GM12878 (cell line): ENCODE data around the gene VPS25. TPM values are rescaled to one million over a fixed set of nuclear protein-coding genes. Genes with fewer than 3 reads are reported as not detected.

Source experiments
- ATAC-seq: fragments of 200-7000 bp; cut with Tn5 transposase; 3 replicates; pipeline ENCODE4 v1.9.1; 2020; ENCODE audit warnings: mild to moderate bottlenecking, moderate library complexity
- BruUV-seq: library from RNA; stranded (reverse); fragments of 400-500 nt; replicated peaks from 2 replicates; lab custom pipeline; 2021; lab: Mats Ljungman, UMichigan
- CTCF ChIA-PET: fragments of 300-600 bp; sonication (Branson Sonifier 250); formaldehyde crosslinking; extraction: SDS; loops from one replicate; lab custom pipeline; 2021; ENCODE audit warnings: inconsistent platforms; lab: Yijun Ruan, JAX
- POLR2A ChIA-PET: fragments of 350-600 bp; formaldehyde crosslinking; extraction: SDS; loops from one replicate; lab custom pipeline; 2021; ENCODE audit warnings: inconsistent platforms; lab: Charles Lee
- RAD21 ChIA-PET: fragments of 300-600 bp; sonication (Branson Sonifier 250); formaldehyde crosslinking; loops from one replicate; lab custom pipeline; 2023; ENCODE audit warnings: antibody characterized with exemption; ENCODE audit not compliant: unreplicated experiment; lab: Charles Lee
- SMC1A ChIA-PET: fragments of 300-600 bp; sonication (Branson Sonifier 250); formaldehyde crosslinking; loops from one replicate; lab custom pipeline; 2023; ENCODE audit not compliant: unreplicated experiment, uncharacterized antibody; lab: Charles Lee
- DNase-seq: peaks from one replicate; pipeline ENCODE4 v3.0.0-alpha.2; 2011; ENCODE audit warnings: low read depth, low spot score
- FAIRE-seq: peaks from 3 replicates; lab custom pipeline; 2011; peaks lifted over from hg19 to GRCh38; lab: Jason Lieb, UNC
- H2AFZ ChIP-seq: 2 replicates; pipeline ENCODE4 v1.6.0; 2011; ENCODE audit warnings: low read depth, low read length, control low read depth; ENCODE audit not compliant: control insufficient read depth
- H3K27ac ChIP-seq: 2 replicates; pipeline ENCODE4 v1.5.1; 2011; ENCODE audit warnings: control low read depth; ENCODE audit not compliant: control insufficient read depth, insufficient read depth
- H3K27me3 ChIP-seq, 2 experiments: replicated peaks in 1 of 2; 2 replicates each; pipeline versions ENCODE4 v1.6.0 to v1.6.1; 2011; ENCODE audit warnings: low read length in 1 of 2; ENCODE audit not compliant: control insufficient read depth in 2 of 2, insufficient read depth in 2 of 2
- H3K36me3 ChIP-seq, 2 experiments: 2 replicates each; pipeline ENCODE4 v1.5.1; 2011; ENCODE audit warnings: low read length in 1 of 2; ENCODE audit not compliant: control insufficient read depth in 2 of 2, insufficient read depth in 2 of 2
- H3K4me1 ChIP-seq: 2 replicates; pipeline ENCODE4 v1.6.1; 2011; ENCODE audit warnings: mild to moderate bottlenecking, low read length, moderate library complexity, mixed read lengths; ENCODE audit not compliant: control insufficient read depth, insufficient read depth
- H3K4me2 ChIP-seq: 2 replicates; pipeline ENCODE4 v1.6.0; 2011; ENCODE audit warnings: control low read depth; ENCODE audit not compliant: control insufficient read depth, insufficient read depth
- H3K4me3 ChIP-seq: fragments of 200-600 bp; sonication (generic); 2 replicates; pipeline ENCODE4 v1.5.1; 2016
- H3K79me2 ChIP-seq: 2 replicates; pipeline ENCODE4 v1.6.0; 2011; ENCODE audit warnings: low read length; ENCODE audit not compliant: control insufficient read depth, insufficient read depth
- H3K9ac ChIP-seq: 2 replicates; pipeline ENCODE4 v1.8.0; 2011; ENCODE audit warnings: low read length, control low read depth, mixed read lengths; ENCODE audit not compliant: control insufficient read depth, insufficient read depth
- H3K9me3 ChIP-seq: replicated peaks from 3 replicates; pipeline ENCODE4 v1.5.1; 2011; ENCODE audit warnings: mild to moderate bottlenecking, low read length; ENCODE audit not compliant: control insufficient read depth, insufficient read depth
- H4K20me1 ChIP-seq: 2 replicates; pipeline ENCODE4 v1.6.0; 2011; ENCODE audit not compliant: control insufficient read depth, insufficient read depth
- CHD2 ChIP-seq: IDR thresholded peaks from 2 replicates; pipeline ENCODE4 v1.6.1; 2011; ENCODE audit warnings: low read depth, low read length, improper control_type of control experiment, borderline replicate concordance
- CREB1 ChIP-seq: IDR thresholded peaks from 2 replicates; pipeline ENCODE4 v1.6.1; 2012; ENCODE audit warnings: low read depth, mild to moderate bottlenecking, inconsistent platforms
- ELK1 ChIP-seq: IDR thresholded peaks from 2 replicates; pipeline ENCODE4 v1.6.1; 2012; ENCODE audit warnings: low read depth, low read length, improper control_type of control experiment
- IKZF1 ChIP-seq: fragments of 450-650 bp; conservative IDR thresholded peaks from 2 replicates; pipeline ENCODE4 v1.6.1; 2017; ENCODE audit warnings: antibody characterized with exemption, mild to moderate bottlenecking
- IRF4 ChIP-seq: IDR thresholded peaks from 2 replicates; pipeline ENCODE4 v1.6.1; 2011; ENCODE audit warnings: low read depth, low read length
- IRF5 ChIP-seq: fragments of 450-650 bp; IDR thresholded peaks from 2 replicates; pipeline ENCODE4 v1.6.1; 2017; ENCODE audit warnings: borderline replicate concordance
- MTA2 ChIP-seq: fragments of 450-650 bp; IDR thresholded peaks from 2 replicates; pipeline ENCODE4 v1.6.1; 2016; ENCODE audit warnings: low read depth, mild to moderate bottlenecking, moderate library complexity
- MXI1 ChIP-seq: fragments of 150-350 bp; IDR thresholded peaks from 2 replicates; pipeline ENCODE4 v1.6.1; 2011; ENCODE audit warnings: low read depth, mild to moderate bottlenecking, inconsistent platforms, low read length, improper control_type of control experiment
- NR2C2 ChIP-seq: IDR thresholded peaks from 2 replicates; pipeline ENCODE4 v1.6.1; 2011; ENCODE audit warnings: borderline replicate concordance, low read depth; ENCODE audit not compliant: control insufficient read depth, insufficient read length
- RUNX3 ChIP-seq: IDR thresholded peaks from 2 replicates; pipeline ENCODE4 v1.6.1; 2012; ENCODE audit warnings: low read length, inconsistent platforms
- SIN3A ChIP-seq: IDR thresholded peaks from 2 replicates; pipeline ENCODE4 v1.6.1; 2012; ENCODE audit warnings: low read depth, low read length, improper control_type of control experiment
- SPI1 ChIP-seq: IDR thresholded peaks from 2 replicates; pipeline ENCODE4 v1.6.1; 2011; ENCODE audit warnings: low read depth, mild to moderate bottlenecking, low read length, moderate library complexity, borderline replicate concordance; ENCODE audit not compliant: insufficient read depth
- SRF ChIP-seq, 2 experiments: IDR thresholded peaks; 2 replicates each; pipeline ENCODE4 v1.6.1; 2011; ENCODE audit warnings: low read depth in 2 of 2, low read length in 2 of 2, mild to moderate bottlenecking in 1 of 2, moderate library complexity in 1 of 2
- STAT3 ChIP-seq: IDR thresholded peaks from 2 replicates; pipeline ENCODE4 v1.6.1; 2011; ENCODE audit warnings: low read depth, low read length, improper control_type of control experiment
- USF1 ChIP-seq: IDR thresholded peaks from 2 replicates; pipeline ENCODE4 v1.6.1; 2011; ENCODE audit warnings: borderline replicate concordance, low read depth, mild to moderate bottlenecking, moderate library complexity, mixed read lengths, low read length; ENCODE audit not compliant: insufficient read depth; ENCODE audit errors: extremely low read length
- ZSCAN29 ChIP-seq: fragments of 450-650 bp; IDR thresholded peaks from 2 replicates; pipeline ENCODE4 v1.6.1; 2017; ENCODE audit warnings: mild to moderate bottlenecking, moderate library complexity
- ZZZ3 ChIP-seq: IDR thresholded peaks from 2 replicates; pipeline ENCODE4 v1.6.1; 2011; ENCODE audit warnings: low read depth; ENCODE audit not compliant: control insufficient read depth, insufficient read length
- WGBS: methylation state at CpG from one replicate; pipeline ENCODE4 v1.1.6; 2016; ENCODE audit warnings: low lambda C conversion rate; ENCODE audit not compliant: insufficient replicate concordance, insufficient coverage; ENCODE audit errors: missing lambda C conversion rate; 5-methylcytosine and 5-hydroxymethylcytosine counted together
- in situ Hi-C: fragments of 300-500 bp; cut with MboI; formaldehyde crosslinking; loops from 9 replicates; pipeline ENCODE4 v1.14.3; 2018; ENCODE audit warnings: mixed read lengths
- intact Hi-C: fragments of 100-400 bp; cut with micrococcal nuclease; formaldehyde crosslinking; loops from one replicate; pipeline ENCODE4 v1.14.2; 2022; ENCODE audit not compliant: unreplicated experiment
- polyA plus RNA-seq, 11 experiments: library from polyadenylated mRNA; depleted of rRNA in 4 of 11; unstranded in 6 of 11; stranded (reverse) in 5 of 11; fragments of >200 nt; fragmentation: Nextera tagmentation in 4 of 11; fragmentation: Illumina TruSeq in 1 of 11; extraction: Ambion mirVana in 4 of 11; extraction: Trizol in 1 of 11; gene quantifications; 1 replicate in 1 of 11; 2 replicates in 10 of 11; pipeline versions ENCODE4 v1.2.1 to v1.2.3, GENCODE V29; 2011 to 2016; ENCODE audit warnings: inconsistent platforms in 2 of 11, missing spikeins in 2 of 11, low read depth in 1 of 11
- total RNA-seq, 4 experiments: library from RNA; depleted of rRNA in 3 of 4; stranded (reverse); fragments of >200 nt in 3 of 4; fragmentation: Illumina TruSeq in 1 of 4; extraction: Trizol in 1 of 4; gene quantifications; 2 replicates each; pipeline versions ENCODE4 v1.2.1 to v1.2.3, GENCODE V29; 2013 to 2021
- TF ChIP-seq, protein P1 (sequence below): fragments of 450-650 bp; IDR thresholded peaks from 2 replicates; pipeline ENCODE4 v1.6.1; 2016; ENCODE audit warnings: mild to moderate bottlenecking

VPS25 gene
- total and polyA plus RNA-seq, 10 of the 15 experiments (the other 5 are each of a cell fraction or from before 2014, with no cell fraction given), result 92.7 to 185 (median 136) TPM

- Histone ChIP-seq H3K9ac (no peak overlapping the region), H3K27ac (no peak overlapping the region), H3K27me3 (no peaks in the 10 kb centered on the region), H2AFZ (0 out of 2 replicates have a peak overlapping the region, but pooled peaks have one; percentile 41), H3K36me3 (no peaks in the 10 kb centered on the region), H3K4me2 (peak overlapping the region; percentile 59), H3K79me2 (no peaks in the 10 kb centered on the region), H3K4me3 (peak overlapping the region; percentile 37; the same call in 1 of the 2 replicates), H3K9me3 (no peaks in the 10 kb centered on the region), H3K4me1 (peaks cover 17% of the 10 kb centered on the region), H4K20me1 (no peaks in the 10 kb centered on the region)
- ChIA-PET POLR2A (interaction anchor here (0.6 to 1.2 kb wide), 2 partner anchors 43 to 154 kb away, joined by 3 read pairs; no protein-coding TSS in a partner anchor), CTCF (interaction anchor here (1.0 to 8.1 kb wide), 6 partner anchors 11 to 184 kb away, joined by 3 to 164 read pairs (median 10); partner anchors contain the start of genes PSMC3IP and VPS25), RAD21 (interaction anchor here (1.1 to 4.6 kb wide), 4 partner anchors 40 to 183 kb away, joined by 4 to 47 read pairs (median 8); partner anchors contain the start of gene PSMC3IP), SMC1A (interaction anchor here (0.9 to 5.9 kb wide), 3 partner anchors 10 to 183 kb away, joined by 4 to 71 read pairs (median 15); partner anchors contain the start of genes PSMC3IP and VPS25)
- BruUV-seq, result no TSS peak
- intact Hi-C loops (loop anchor here (5.0 kb wide), 2 partner anchors 79 to 214 kb away; partner anchors contain the start of genes CCR10 and CNTNAP1), in situ Hi-C loops (loop anchor here (10.0 kb wide), 1 partner anchor 187 kb away; the partner anchor contains the start of gene PSMC3IP)
- no peak for FAIRE-seq
- no peak for DNase-seq
- ATAC-seq, result no peak
- WGBS, result 45% methylated on average over 12 of the region's 12 CpGs
- no peak for TF ChIP-seq IRF4
- TF ChIP-seq USF1, result no peak
- TF ChIP-seq CREB1, result no peak
- TF ChIP-seq SPI1, result no peak
- TF ChIP-seq NR2C2, result no peak
- no peak for TF ChIP-seq ELK1
- no peak for TF ChIP-seq RUNX3
- no peak for TF ChIP-seq MTA2
- no peak for TF ChIP-seq ZZZ3
- no peak for TF ChIP-seq SIN3A
- TF ChIP-seq SRF (IDR thresholded peaks at IDR 0.05; ENCODE audit: low read depth in 2 of 2, low read length in 2 of 2), result no peak
- no peak for TF ChIP-seq IRF5
- TF ChIP-seq, protein P1, sequence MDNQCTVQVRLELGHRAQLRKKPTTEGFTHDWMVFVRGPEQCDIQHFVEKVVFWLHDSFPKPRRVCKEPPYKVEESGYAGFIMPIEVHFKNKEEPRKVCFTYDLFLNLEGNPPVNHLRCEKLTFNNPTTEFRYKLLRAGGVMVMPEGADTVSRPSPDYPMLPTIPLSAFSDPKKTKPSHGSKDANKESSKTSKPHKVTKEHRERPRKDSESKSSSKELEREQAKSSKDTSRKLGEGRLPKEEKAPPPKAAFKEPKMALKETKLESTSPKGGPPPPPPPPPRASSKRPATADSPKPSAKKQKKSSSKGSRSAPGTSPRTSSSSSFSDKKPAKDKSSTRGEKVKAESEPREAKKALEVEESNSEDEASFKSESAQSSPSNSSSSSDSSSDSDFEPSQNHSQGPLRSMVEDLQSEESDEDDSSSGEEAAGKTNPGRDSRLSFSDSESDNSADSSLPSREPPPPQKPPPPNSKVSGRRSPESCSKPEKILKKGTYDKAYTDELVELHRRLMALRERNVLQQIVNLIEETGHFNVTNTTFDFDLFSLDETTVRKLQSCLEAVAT, result no peak
- TF ChIP-seq ZSCAN29, result no peak
- no peak for TF ChIP-seq CHD2
- TF ChIP-seq STAT3, result no peak
- no peak for TF ChIP-seq IKZF1
- no peak for TF ChIP-seq MXI1
These were observed 11.6 kb upstream of the VPS25 start for GRCh38 chr17:42761638-42762037.
